ENCODE results near the gene ARHGAP33.
"Not testable (repeated sequence)": the region's sequence is repeated elsewhere in the genome, so short reads cannot be mapped to it uniquely, and the experiment has no call there.

Gene ARHGAP33

DNA sequence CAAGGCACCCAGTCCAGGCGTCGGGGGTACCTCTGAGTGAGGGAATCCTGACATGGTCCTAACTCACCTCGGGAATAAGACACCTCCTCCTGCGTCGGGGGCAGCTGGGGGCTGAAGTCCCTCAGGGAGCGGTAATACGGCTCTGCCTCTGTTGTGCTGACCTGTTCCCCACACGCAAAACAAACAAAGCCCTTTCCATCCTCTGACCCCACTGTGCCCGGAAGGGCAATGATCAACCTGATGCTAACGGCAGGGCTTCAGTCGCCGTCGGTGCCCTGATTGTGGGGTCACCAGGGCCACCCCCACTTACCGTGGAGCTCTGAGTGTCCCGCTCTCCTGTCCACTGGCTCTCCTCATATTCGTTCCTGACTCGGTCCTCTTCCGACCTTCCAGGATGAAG lies 55.6 kb downstream of the ARHGAP33 start:
- Histone ChIP-seq H3K27ac (ENCODE audit: low read length) (no peak overlapping the region), H3K36me3 (ENCODE audit: insufficient read depth, low read length) (no peaks in the 10 kb centered on the region), H3K4me1 (ENCODE audit: insufficient read depth, low read length) (no peaks in the 10 kb centered on the region), H3K27me3 (ENCODE audit: insufficient read depth, low read length, poor library complexity) (no peaks in the 10 kb centered on the region), H3K4me2 (ENCODE audit: insufficient read depth, low read length) (no peak overlapping the region), H3K4me3 (ENCODE audit: low read depth in 1 of 2, low read length in 2 of 2) (no peak overlapping the region), H3K9me3 (ENCODE audit: insufficient read depth, low read length, severe bottlenecking) (no peaks in the 10 kb centered on the region), H3K79me2 (ENCODE audit: insufficient read depth, low read length) (no peaks in the 10 kb centered on the region), H4K20me1 (ENCODE audit: insufficient read depth, low read length) (peaks cover 6% of the 10 kb centered on the region; the same call in 1 of the 2 replicates), H2AFZ (ENCODE audit: low read depth, low read length) (no peak overlapping the region), H3K9ac (ENCODE audit: low read depth, low read length) (no peak overlapping the region)
- no peak for TF ChIP-seq CTCF (IDR thresholded peaks at IDR 0.05; ENCODE audit: borderline replicate concordance, extremely low read depth, low read length, poor library complexity, severe bottlenecking)
- no peak for TF ChIP-seq EZH2 (IDR thresholded peaks at IDR 0.05; ENCODE audit: borderline replicate concordance, low read depth, low read length, severe bottlenecking)
- DNase-seq (no peak), ATAC-seq (ENCODE audit: insufficient read depth, low read depth) (no peak)

- H3K4me2 ChIP-seq (ENCODE audit: insufficient read depth, low read length): no peak overlapping the region
- H2AFZ ChIP-seq (ENCODE audit: low read depth, low read length): no peak overlapping the region
- H3K27me3 ChIP-seq (ENCODE audit: insufficient read depth, low read length, poor library complexity): no peaks in the 10 kb centered on the region
- H4K20me1 ChIP-seq (ENCODE audit: insufficient read depth, low read length): peaks cover 6% of the 10 kb centered on the region; the same call in 1 of the 2 replicates
- H3K27ac ChIP-seq (ENCODE audit: low read length): no peak overlapping the region
- H3K4me1 ChIP-seq (ENCODE audit: insufficient read depth, low read length): no peaks in the 10 kb centered on the region
- ATAC-seq (ENCODE audit: insufficient read depth, low read depth) (no peak), DNase-seq (no peak)
- no peaks in the 10 kb centered on the region for H3K79me2 ChIP-seq (ENCODE audit: insufficient read depth, low read length)
- no peak overlapping the region for H3K9ac ChIP-seq (ENCODE audit: low read depth, low read length)
- H3K4me3 ChIP-seq (ENCODE audit: low read depth in 1 of 2, low read length in 2 of 2): no peak overlapping the region
- no peaks in the 10 kb centered on the region for H3K36me3 ChIP-seq (ENCODE audit: insufficient read depth, low read length)
- TF ChIP-seq EZH2 (IDR thresholded peaks at IDR 0.05; ENCODE audit: borderline replicate concordance, low read depth, low read length, severe bottlenecking): no peak
- TF ChIP-seq CTCF (IDR thresholded peaks at IDR 0.05; ENCODE audit: borderline replicate concordance, extremely low read depth, low read length, poor library complexity, severe bottlenecking): no peak
- H3K9me3 ChIP-seq (ENCODE audit: insufficient read depth, low read length, severe bottlenecking): no peaks in the 10 kb centered on the region
Observed at GRCh38 chr19:35832054-35832453, 56.7 kb downstream of the ARHGAP33 start.

GRCh38 chr19:35833972-35834371 lies 58.6 kb downstream of the ARHGAP33 start:
- no peak overlapping the region for H3K27ac ChIP-seq (ENCODE audit: low read length)
- H3K4me1 ChIP-seq (ENCODE audit: insufficient read depth, low read length): no peaks in the 10 kb centered on the region
- ATAC-seq (ENCODE audit: insufficient read depth, low read depth) (no peak), DNase-seq (no peak)
- H3K9me3 ChIP-seq (ENCODE audit: insufficient read depth, low read length, severe bottlenecking): no peaks in the 10 kb centered on the region
- no peak overlapping the region for H3K9ac ChIP-seq (ENCODE audit: low read depth, low read length)
- no peak overlapping the region for H3K4me3 ChIP-seq (ENCODE audit: low read depth in 1 of 2, low read length in 2 of 2)
- H3K4me2 ChIP-seq (ENCODE audit: insufficient read depth, low read length): no peak overlapping the region
- H3K27me3 ChIP-seq (ENCODE audit: insufficient read depth, low read length, poor library complexity): no peaks in the 10 kb centered on the region
- no peak for TF ChIP-seq CTCF (IDR thresholded peaks at IDR 0.05; ENCODE audit: borderline replicate concordance, extremely low read depth, low read length, poor library complexity, severe bottlenecking)
- no peak for TF ChIP-seq EZH2 (IDR thresholded peaks at IDR 0.05; ENCODE audit: borderline replicate concordance, low read depth, low read length, severe bottlenecking)
- peaks cover 6% of the 10 kb centered on the region; the same call in 1 of the 2 replicates for H4K20me1 ChIP-seq (ENCODE audit: insufficient read depth, low read length)
- no peak overlapping the region for H2AFZ ChIP-seq (ENCODE audit: low read depth, low read length)
- H3K36me3 ChIP-seq (ENCODE audit: insufficient read depth, low read length): no peaks in the 10 kb centered on the region
- no peaks in the 10 kb centered on the region for H3K79me2 ChIP-seq (ENCODE audit: insufficient read depth, low read length)

DNA sequence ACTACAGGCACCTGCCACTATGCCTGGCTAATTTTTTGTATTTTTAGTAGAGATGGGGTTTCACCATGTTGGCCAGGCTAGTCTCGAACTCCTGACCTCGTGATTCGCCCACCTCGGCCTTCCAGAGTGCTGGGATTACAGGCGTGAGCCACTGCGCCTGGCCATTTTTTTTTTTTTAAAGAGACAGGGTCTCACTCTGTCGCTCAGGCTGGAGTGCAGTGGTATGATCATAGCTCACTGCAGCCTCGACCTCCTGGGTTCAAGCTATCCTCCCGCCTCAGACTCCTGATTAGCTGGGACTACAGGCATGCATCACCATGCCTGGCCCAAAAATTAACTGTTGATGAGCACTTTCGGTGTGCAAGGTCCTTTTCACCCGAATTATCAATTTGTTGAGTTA lies 60.7 kb downstream of the ARHGAP33 start:
- not testable (repeated sequence) for H3K4me1 ChIP-seq (ENCODE audit: insufficient read depth, low read length); H3K27me3 ChIP-seq (ENCODE audit: insufficient read depth, low read length, poor library complexity); H3K27ac ChIP-seq (ENCODE audit: low read length); H4K20me1 ChIP-seq (ENCODE audit: insufficient read depth, low read length); H3K4me2 ChIP-seq (ENCODE audit: insufficient read depth, low read length); H3K9ac ChIP-seq (ENCODE audit: low read depth, low read length); H3K9me3 ChIP-seq (ENCODE audit: insufficient read depth, low read length, severe bottlenecking); H2AFZ ChIP-seq (ENCODE audit: low read depth, low read length); H3K4me3 ChIP-seq (ENCODE audit: low read depth in 1 of 2, low read length in 2 of 2); ATAC-seq (ENCODE audit: insufficient read depth, low read depth); H3K36me3 ChIP-seq (ENCODE audit: insufficient read depth, low read length); H3K79me2 ChIP-seq (ENCODE audit: insufficient read depth, low read length); DNase-seq

Data from DND-41 (cell line).